HEK293 (cell line): Measurements from ENCODE around the gene SUMO1.

Source experiments
- CTCF ChIA-PET: fragments of 350-600 bp; formaldehyde crosslinking; extraction: SDS; loops from one replicate; lab custom pipeline; 2021; ENCODE audit warnings: antibody characterized with exemption; lab: Yijun Ruan, JAX
- POLR2A ChIA-PET: fragments of 300-600 bp; formaldehyde crosslinking; extraction: SDS; loops from one replicate; lab custom pipeline; 2020; ENCODE audit warnings: antibody characterized with exemption, inconsistent platforms; lab: Yijun Ruan, JAX
- H3K27ac ChIP-seq: fragments of 200-500 bp; sonication (Bioruptor generic); 2 replicates; pipeline ENCODE4 v1.5.1; 2014; ENCODE audit warnings: low read depth, low read length, control low read depth, inconsistent platforms; ENCODE audit errors: extremely low read depth
- H3K36me3 ChIP-seq, 2 experiments: fragments of 200-500 bp in 1 of 2; sonication (Bioruptor generic) in 1 of 2; 1 replicate in 1 of 2; 2 replicates in 1 of 2; pipeline ENCODE4 v1.5.1; 2014 to 2017; ENCODE audit warnings: inconsistent platforms in 2 of 2, low read length in 2 of 2; ENCODE audit not compliant: control insufficient read depth in 2 of 2, insufficient read depth in 1 of 2
- H3K4me1 ChIP-seq: fragments of 200-500 bp; sonication (Bioruptor generic); 2 replicates; pipeline ENCODE4 v1.5.1; 2014; ENCODE audit warnings: mild to moderate bottlenecking, low read length, inconsistent platforms; ENCODE audit not compliant: control insufficient read depth, insufficient read depth
- H3K4me3 ChIP-seq: 2 replicates; pipeline ENCODE4 v1.5.1; 2011; ENCODE audit warnings: low read depth, mild to moderate bottlenecking, control low read depth, low read length, moderate library complexity
- H3K9me3 ChIP-seq: fragments of 200-500 bp; sonication (Bioruptor generic); 2 replicates; pipeline ENCODE4 v1.5.1; 2014; ENCODE audit warnings: low read depth, low read length, inconsistent platforms; ENCODE audit not compliant: control insufficient read depth, insufficient read depth
- EGR2 ChIP-seq: fragments of 450-650 bp; formaldehyde crosslinking; IDR thresholded peaks from 2 replicates; pipeline ENCODE4 v1.5.1; 2016; ENCODE audit warnings: low read depth, missing biosample characterization, missing genetic modification characterization
- FEZF1 ChIP-seq: fragments of 450-650 bp; formaldehyde crosslinking; IDR thresholded peaks from 2 replicates; pipeline ENCODE4 v1.5.1; 2016; ENCODE audit warnings: missing biosample characterization, missing genetic modification characterization
- SETDB1 ChIP-seq: IDR thresholded peaks from one replicate; pipeline ENCODE4 v1.6.1; 2017; ENCODE audit warnings: mild to moderate bottlenecking, low read length, moderate library complexity, mixed read lengths; ENCODE audit not compliant: insufficient read length
- ZBTB1 ChIP-seq: fragments of 450-650 bp; formaldehyde crosslinking; IDR thresholded peaks from 2 replicates; pipeline ENCODE4 v1.5.1; 2016; ENCODE audit warnings: missing biosample characterization, missing genetic modification characterization
- ZBTB7A ChIP-seq: fragments of 450-650 bp; formaldehyde crosslinking; IDR thresholded peaks from 2 replicates; pipeline ENCODE4 v1.5.1; 2016; ENCODE audit warnings: low read depth, missing biosample characterization, missing genetic modification characterization
- ZBTB8A ChIP-seq: fragments of 450-650 bp; formaldehyde crosslinking; IDR thresholded peaks from 2 replicates; pipeline ENCODE4 v1.5.1; 2016; ENCODE audit warnings: missing biosample characterization, missing genetic modification characterization
- ZFP69B ChIP-seq: fragments of 450-650 bp; formaldehyde crosslinking; IDR thresholded peaks from 2 replicates; pipeline ENCODE4 v1.5.1; 2016; ENCODE audit warnings: missing biosample characterization, missing genetic modification characterization
- ZIC2 ChIP-seq: fragments of 450-650 bp; formaldehyde crosslinking; IDR thresholded peaks from 2 replicates; pipeline ENCODE4 v1.5.1; 2016; ENCODE audit warnings: missing biosample characterization, missing genetic modification characterization
- ZNF132 ChIP-seq: fragments of 450-650 bp; formaldehyde crosslinking; IDR thresholded peaks from 2 replicates; pipeline ENCODE4 v1.5.1; 2017; ENCODE audit warnings: missing biosample characterization, missing genetic modification characterization, borderline replicate concordance
- ZNF19 ChIP-seq: fragments of 450-650 bp; formaldehyde crosslinking; IDR thresholded peaks from 2 replicates; pipeline ENCODE4; 2016; ENCODE audit warnings: missing biosample characterization, missing genetic modification characterization, low read depth
- ZNF350 ChIP-seq: fragments of 450-650 bp; formaldehyde crosslinking; IDR thresholded peaks from 2 replicates; pipeline ENCODE4 v1.5.0; 2017; ENCODE audit warnings: missing biosample characterization, mild to moderate bottlenecking, missing genetic modification characterization
- ZNF48 ChIP-seq: fragments of 450-650 bp; formaldehyde crosslinking; IDR thresholded peaks from 2 replicates; pipeline ENCODE4 v1.5.1; 2016; ENCODE audit warnings: missing biosample characterization, missing genetic modification characterization
- ZNF560 ChIP-seq: fragments of 450-650 bp; formaldehyde crosslinking; IDR thresholded peaks from 2 replicates; pipeline ENCODE4 v1.5.1; 2017; ENCODE audit warnings: missing biosample characterization, missing genetic modification characterization, borderline replicate concordance
- ZNF600 ChIP-seq: fragments of 450-650 bp; formaldehyde crosslinking; IDR thresholded peaks from 2 replicates; pipeline ENCODE4 v1.5.1; 2016; ENCODE audit warnings: missing biosample characterization, missing genetic modification characterization
- ZNF660 ChIP-seq: fragments of 450-650 bp; IDR thresholded peaks from 2 replicates; pipeline ENCODE4 v1.5.1; 2018; ENCODE audit warnings: missing biosample characterization, mild to moderate bottlenecking, missing genetic modification characterization
- ZNF670 ChIP-seq: fragments of 450-650 bp; formaldehyde crosslinking; IDR thresholded peaks from 2 replicates; pipeline ENCODE4 v1.5.1; 2016; ENCODE audit warnings: missing biosample characterization, missing genetic modification characterization, low read depth
- ZNF701 ChIP-seq: fragments of 450-650 bp; formaldehyde crosslinking; IDR thresholded peaks from 2 replicates; pipeline ENCODE4 v1.5.1; 2016; ENCODE audit warnings: missing biosample characterization, missing genetic modification characterization
- ZNF791 ChIP-seq: fragments of 450-650 bp; formaldehyde crosslinking; IDR thresholded peaks from 2 replicates; pipeline ENCODE4 v1.5.1; 2016; ENCODE audit warnings: missing biosample characterization, missing genetic modification characterization
- TF ChIP-seq, protein P1 (sequence below): fragments of 450-650 bp; formaldehyde crosslinking; IDR thresholded peaks from 2 replicates; pipeline ENCODE4 v1.5.1; 2016; ENCODE audit warnings: missing biosample characterization, missing genetic modification characterization
- TF ChIP-seq, protein P2 (sequence below): fragments of 450-650 bp; formaldehyde crosslinking; IDR thresholded peaks from 2 replicates; pipeline ENCODE4; 2016; ENCODE audit warnings: missing biosample characterization, missing genetic modification characterization
- TF ChIP-seq, protein P3 (sequence below): fragments of 450-650 bp; formaldehyde crosslinking; IDR thresholded peaks from 2 replicates; pipeline ENCODE4 v1.5.1; 2016; ENCODE audit warnings: missing biosample characterization, missing genetic modification characterization
- TF ChIP-seq, protein P4 (sequence below): fragments of 450-650 bp; formaldehyde crosslinking; IDR thresholded peaks from 2 replicates; pipeline ENCODE4 v1.5.1; 2016; ENCODE audit warnings: missing biosample characterization, missing genetic modification characterization, low read depth
- TF ChIP-seq, protein P5 (sequence below): fragments of 450-650 bp; formaldehyde crosslinking; IDR thresholded peaks from 2 replicates; pipeline ENCODE4 v1.5.1; 2016; ENCODE audit warnings: missing biosample characterization, missing genetic modification characterization
- TF ChIP-seq, protein P6 (sequence below): IDR thresholded peaks from 2 replicates; pipeline ENCODE4 v1.6.1; 2011; ENCODE audit warnings: mild to moderate bottlenecking, low read depth, low read length, borderline replicate concordance
- TF ChIP-seq, protein P7 (sequence below): fragments of 450-650 bp; formaldehyde crosslinking; IDR thresholded peaks from 2 replicates; pipeline ENCODE4 v1.5.1; 2016; ENCODE audit warnings: missing biosample characterization, missing genetic modification characterization

Gene SUMO1

DNA sequence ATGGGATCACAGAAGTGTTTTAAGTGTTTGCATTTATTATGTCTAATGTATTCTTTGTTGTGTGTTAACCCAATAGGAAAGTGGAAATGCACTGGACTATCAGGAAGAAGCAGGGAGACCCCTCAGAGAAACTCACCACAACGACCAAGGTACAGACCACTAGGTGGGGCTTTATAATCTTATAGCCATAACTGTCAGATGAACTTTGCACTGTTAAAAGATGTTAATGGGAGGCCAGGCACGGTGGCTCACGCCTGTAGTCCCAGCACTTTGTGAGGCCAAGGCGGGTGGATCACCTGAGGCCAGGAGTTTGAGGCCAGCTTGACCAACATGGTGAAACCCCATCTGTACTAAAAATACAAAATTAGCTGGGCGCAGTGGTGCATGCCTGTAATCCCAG lies 73.2 kb downstream of the SUMO1 start:
- Histone ChIP-seq H3K4me3 (no peak overlapping the region), H3K9me3 (no peaks in the 10 kb centered on the region), H3K4me1 (no peaks in the 10 kb centered on the region; the same call in 1 of the 2 replicates), H3K27ac (no peak overlapping the region), H3K36me3 (no peaks in the 10 kb centered on the region)
- TF ChIP-seq SETDB1 = no peak
- no peak for TF ChIP-seq FEZF1 (tag by site-specific recombination)
- TF ChIP-seq EGR2 (tag by site-specific recombination) = no peak
- TF ChIP-seq ZNF560 (tag by site-specific recombination) = no peak
- no peak for TF ChIP-seq ZNF660
- TF ChIP-seq ZFP69B = no peak
- TF ChIP-seq ZNF600 = no peak
- TF ChIP-seq, protein P1, sequence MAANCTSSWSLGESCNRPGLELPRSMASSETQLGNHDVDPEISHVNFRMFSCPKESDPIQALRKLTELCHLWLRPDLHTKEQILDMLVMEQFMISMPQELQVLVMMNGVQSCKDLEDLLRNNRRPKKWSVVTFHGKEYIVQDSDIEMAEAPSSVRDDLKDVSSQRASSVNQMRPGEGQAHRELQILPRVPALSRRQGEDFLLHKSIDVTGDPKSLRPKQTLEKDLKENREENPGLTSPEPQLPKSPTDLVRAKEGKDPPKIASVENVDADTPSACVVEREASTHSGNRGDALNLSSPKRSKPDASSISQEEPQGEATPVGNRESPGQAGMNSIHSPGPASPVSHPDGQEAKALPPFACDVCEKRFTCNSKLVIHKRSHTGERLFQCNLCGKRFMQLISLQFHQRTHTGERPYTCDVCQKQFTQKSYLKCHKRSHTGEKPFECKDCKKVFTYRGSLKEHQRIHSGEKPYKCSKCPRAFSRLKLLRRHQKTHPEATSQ (tag by site-specific recombination) = no peak
- TF ChIP-seq ZNF48 = no peak
- no peak for TF ChIP-seq ZIC2 (tag by site-specific recombination)
- TF ChIP-seq, protein P2, sequence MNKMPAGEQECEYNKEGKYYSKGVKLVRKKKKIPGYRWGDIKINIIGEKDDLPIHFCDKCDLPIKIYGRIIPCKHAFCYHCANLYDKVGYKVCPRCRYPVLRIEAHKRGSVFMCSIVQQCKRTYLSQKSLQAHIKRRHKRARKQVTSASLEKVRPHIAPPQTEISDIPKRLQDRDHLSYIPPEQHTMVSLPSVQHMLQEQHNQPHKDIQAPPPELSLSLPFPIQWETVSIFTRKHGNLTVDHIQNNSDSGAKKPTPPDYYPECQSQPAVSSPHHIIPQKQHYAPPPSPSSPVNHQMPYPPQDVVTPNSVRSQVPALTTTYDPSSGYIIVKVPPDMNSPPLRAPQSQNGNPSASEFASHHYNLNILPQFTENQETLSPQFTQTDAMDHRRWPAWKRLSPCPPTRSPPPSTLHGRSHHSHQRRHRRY (tag by site-specific recombination) = no peak
- ChIA-PET CTCF (no interaction called here), POLR2A (no interaction called here)

DNA sequence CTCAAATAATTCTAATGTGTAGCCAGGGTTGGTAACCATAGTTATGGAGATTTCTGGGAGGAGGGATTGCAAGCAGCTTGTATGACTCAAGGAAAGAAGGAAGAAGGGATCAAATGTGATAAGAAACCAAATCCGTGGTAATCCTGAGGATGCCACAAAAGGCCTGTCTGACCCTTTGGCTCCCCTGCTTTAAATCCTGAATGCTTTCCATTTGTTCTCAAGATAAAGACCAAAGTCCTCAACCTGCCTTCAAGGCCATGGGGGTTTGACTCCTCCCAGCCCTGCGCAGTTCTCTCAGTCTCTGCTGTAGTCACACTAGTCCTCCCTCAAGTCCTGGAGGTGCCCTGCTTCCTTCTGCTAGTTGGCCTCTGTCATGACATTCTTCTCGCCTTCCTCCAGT lies 74.0 kb downstream of the SUMO1 start:
- H3K27ac ChIP-seq = no peak overlapping the region
- ChIA-PET CTCF (interaction anchor here (0.6 kb wide), 2 partner anchors 42 to 57 kb away, joined by 3 read pairs; no protein-coding TSS in a partner anchor), POLR2A (no interaction called here)
- TF ChIP-seq, protein P3, sequence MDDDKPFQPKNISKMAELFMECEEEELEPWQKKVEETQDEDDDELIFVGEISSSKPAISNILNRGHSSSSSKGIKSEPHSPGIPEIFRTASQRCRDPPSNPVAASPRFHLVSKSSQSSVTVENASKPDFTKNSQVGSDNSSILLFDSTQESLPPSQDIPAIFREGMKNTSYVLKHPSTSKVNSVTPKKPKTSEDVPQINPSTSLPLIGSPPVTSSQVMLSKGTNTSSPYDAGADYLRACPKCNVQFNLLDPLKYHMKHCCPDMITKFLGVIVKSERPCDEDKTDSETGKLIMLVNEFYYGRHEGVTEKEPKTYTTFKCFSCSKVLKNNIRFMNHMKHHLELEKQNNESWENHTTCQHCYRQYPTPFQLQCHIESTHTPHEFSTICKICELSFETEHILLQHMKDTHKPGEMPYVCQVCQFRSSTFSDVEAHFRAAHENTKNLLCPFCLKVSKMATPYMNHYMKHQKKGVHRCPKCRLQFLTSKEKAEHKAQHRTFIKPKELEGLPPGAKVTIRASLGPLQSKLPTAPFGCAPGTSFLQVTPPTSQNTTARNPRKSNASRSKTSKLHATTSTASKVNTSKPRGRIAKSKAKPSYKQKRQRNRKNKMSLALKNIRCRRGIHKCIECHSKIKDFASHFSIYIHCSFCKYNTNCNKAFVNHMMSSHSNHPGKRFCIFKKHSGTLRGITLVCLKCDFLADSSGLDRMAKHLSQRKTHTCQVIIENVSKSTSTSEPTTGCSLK (tag by site-specific recombination) = no peak
- TF ChIP-seq ZBTB8A (tag by site-specific recombination) = no peak
- no peak for TF ChIP-seq ZBTB1
- no peak for TF ChIP-seq ZNF670
- TF ChIP-seq, protein P4, sequence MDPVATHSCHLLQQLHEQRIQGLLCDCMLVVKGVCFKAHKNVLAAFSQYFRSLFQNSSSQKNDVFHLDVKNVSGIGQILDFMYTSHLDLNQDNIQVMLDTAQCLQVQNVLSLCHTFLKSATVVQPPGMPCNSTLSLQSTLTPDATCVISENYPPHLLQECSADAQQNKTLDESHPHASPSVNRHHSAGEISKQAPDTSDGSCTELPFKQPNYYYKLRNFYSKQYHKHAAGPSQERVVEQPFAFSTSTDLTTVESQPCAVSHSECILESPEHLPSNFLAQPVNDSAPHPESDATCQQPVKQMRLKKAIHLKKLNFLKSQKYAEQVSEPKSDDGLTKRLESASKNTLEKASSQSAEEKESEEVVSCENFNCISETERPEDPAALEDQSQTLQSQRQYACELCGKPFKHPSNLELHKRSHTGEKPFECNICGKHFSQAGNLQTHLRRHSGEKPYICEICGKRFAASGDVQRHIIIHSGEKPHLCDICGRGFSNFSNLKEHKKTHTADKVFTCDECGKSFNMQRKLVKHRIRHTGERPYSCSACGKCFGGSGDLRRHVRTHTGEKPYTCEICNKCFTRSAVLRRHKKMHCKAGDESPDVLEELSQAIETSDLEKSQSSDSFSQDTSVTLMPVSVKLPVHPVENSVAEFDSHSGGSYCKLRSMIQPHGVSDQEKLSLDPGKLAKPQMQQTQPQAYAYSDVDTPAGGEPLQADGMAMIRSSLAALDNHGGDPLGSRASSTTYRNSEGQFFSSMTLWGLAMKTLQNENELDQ = no peak
- TF ChIP-seq, protein P5, sequence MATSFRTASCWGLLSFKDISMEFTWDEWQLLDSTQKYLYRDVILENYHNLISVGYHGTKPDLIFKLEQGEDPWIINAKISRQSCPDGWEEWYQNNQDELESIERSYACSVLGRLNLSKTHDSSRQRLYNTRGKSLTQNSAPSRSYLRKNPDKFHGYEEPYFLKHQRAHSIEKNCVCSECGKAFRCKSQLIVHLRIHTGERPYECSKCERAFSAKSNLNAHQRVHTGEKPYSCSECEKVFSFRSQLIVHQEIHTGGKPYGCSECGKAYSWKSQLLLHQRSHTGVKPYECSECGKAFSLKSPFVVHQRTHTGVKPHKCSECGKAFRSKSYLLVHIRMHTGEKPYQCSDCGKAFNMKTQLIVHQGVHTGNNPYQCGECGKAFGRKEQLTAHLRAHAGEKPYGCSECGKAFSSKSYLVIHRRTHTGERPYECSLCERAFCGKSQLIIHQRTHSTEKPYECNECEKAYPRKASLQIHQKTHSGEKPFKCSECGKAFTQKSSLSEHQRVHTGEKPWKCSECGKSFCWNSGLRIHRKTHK = no peak
- no peak for TF ChIP-seq ZNF19
- TF ChIP-seq ZBTB7A (tag by site-specific recombination) = no peak
- TF ChIP-seq ZNF132 = no peak
- no peak for TF ChIP-seq ZNF701 (tag by site-specific recombination)
- TF ChIP-seq, protein P6, sequence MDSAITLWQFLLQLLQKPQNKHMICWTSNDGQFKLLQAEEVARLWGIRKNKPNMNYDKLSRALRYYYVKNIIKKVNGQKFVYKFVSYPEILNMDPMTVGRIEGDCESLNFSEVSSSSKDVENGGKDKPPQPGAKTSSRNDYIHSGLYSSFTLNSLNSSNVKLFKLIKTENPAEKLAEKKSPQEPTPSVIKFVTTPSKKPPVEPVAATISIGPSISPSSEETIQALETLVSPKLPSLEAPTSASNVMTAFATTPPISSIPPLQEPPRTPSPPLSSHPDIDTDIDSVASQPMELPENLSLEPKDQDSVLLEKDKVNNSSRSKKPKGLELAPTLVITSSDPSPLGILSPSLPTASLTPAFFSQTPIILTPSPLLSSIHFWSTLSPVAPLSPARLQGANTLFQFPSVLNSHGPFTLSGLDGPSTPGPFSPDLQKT = no peak
- TF ChIP-seq ZNF350 (tag by site-specific recombination) = no peak
- no peak for TF ChIP-seq ZNF791 (tag by site-specific recombination)
- TF ChIP-seq, protein P7, sequence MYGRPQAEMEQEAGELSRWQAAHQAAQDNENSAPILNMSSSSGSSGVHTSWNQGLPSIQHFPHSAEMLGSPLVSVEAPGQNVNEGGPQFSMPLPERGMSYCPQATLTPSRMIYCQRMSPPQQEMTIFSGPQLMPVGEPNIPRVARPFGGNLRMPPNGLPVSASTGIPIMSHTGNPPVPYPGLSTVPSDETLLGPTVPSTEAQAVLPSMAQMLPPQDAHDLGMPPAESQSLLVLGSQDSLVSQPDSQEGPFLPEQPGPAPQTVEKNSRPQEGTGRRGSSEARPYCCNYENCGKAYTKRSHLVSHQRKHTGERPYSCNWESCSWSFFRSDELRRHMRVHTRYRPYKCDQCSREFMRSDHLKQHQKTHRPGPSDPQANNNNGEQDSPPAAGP (tag by site-specific recombination) = no peak

More for the DNA sequence above, 74.0 kb downstream of the SUMO1 start:
- Histone ChIP-seq H3K4me3 (no peak overlapping the region), H3K9me3 (no peaks in the 10 kb centered on the region), H3K36me3 (no peaks in the 10 kb centered on the region), H3K4me1 (no peaks in the 10 kb centered on the region; the same call in 1 of the 2 replicates)
